ENCODE measurements around the gene LRMDA.

GRCh38 chr10:76469675-76470074, 1038.3 kb downstream of the LRMDA start:
- TF ChIP-seq POLR2A (IDR thresholded peaks at IDR 0.05) (no peak), CTCF (IDR thresholded peaks at IDR 0.05) (no peak)
